GM18502 (cell line): ENCODE measurements around the gene KCP.

Experiments
- ATAC-seq: cut with Tn5 transposase; IDR thresholded peaks from one replicate; pipeline ENCODE4 v1.9.1; 2021; ENCODE audit warnings: mild to moderate bottlenecking; ENCODE audit not compliant: unreplicated experiment, poor library complexity

KCP gene

GRCh38 chr7:128876978-128877755, 33.3 kb downstream of the KCP start:
- no peak for ATAC-seq

- ATAC-seq = no peak
Observed at GRCh38 chr7:128876586-128876977, 33.9 kb downstream of the KCP start.

- no peak for ATAC-seq
Observed at GRCh38 chr7:128876127-128876526, 34.4 kb downstream of the KCP start.

- ATAC-seq = no peak
Observed at GRCh38 chr7:128875523-128875948, 35.0 kb downstream of the KCP start.

- ATAC-seq = no peak
Observed at GRCh38 chr7:128874140-128875031, 36.1 kb downstream of the KCP start.

GRCh38 chr7:128873234-128873633, 37.3 kb downstream of the KCP start:
- no peak for ATAC-seq

GRCh38 chr7:128872394-128872824, 38.1 kb downstream of the KCP start:
- no peak for ATAC-seq

GRCh38 chr7:128871050-128871449, 39.5 kb downstream of the KCP start:
- no peak for ATAC-seq

- peak; percentile 5 for ATAC-seq
Observed at GRCh38 chr7:128869944-128870285, 40.6 kb downstream of the KCP start.

GRCh38 chr7:128869138-128869943, 41.2 kb downstream of the KCP start:
- peak; percentile 77 for ATAC-seq

GRCh38 chr7:128868624-128869137, 41.8 kb downstream of the KCP start:
- ATAC-seq = no peak

- ATAC-seq = no peak
Observed at GRCh38 chr7:128867842-128868623, 42.5 kb downstream of the KCP start.

- no peak for ATAC-seq
Observed at GRCh38 chr7:128867241-128867640, 43.3 kb downstream of the KCP start.

GRCh38 chr7:128865996-128866877, 44.3 kb downstream of the KCP start:
- ATAC-seq = no peak

GRCh38 chr7:128865303-128865702, 45.2 kb downstream of the KCP start:
- no peak for ATAC-seq

GRCh38 chr7:128863433-128863989, 47.0 kb downstream of the KCP start:
- ATAC-seq = peak; percentile 44

GRCh38 chr7:128862571-128863432, 47.7 kb downstream of the KCP start, which contains the start of gene ATP6V1F:
ATP6V1F (plus strand) TSS chr7:128862856; CDS start chr7:128862905, 49 bp downstream.
- ATAC-seq = peak; percentile 85
